Spinal cord (tissue), 10 donors: Measurements from ENCODE around the gene SYF2. TPM values are rescaled to one million over a fixed set of nuclear protein-coding genes. Genes with fewer than 3 reads are reported as not detected.

Experiments used
- DNase-seq, 6 donors: peaks; one replicate each; pipeline versions ENCODE4 v3.0.0 to v3.0.0-alpha.2; 2013 to 2015; ENCODE audit warnings: low spot score in 6 of 6, low read depth in 4 of 6
- H3K27ac ChIP-seq: one replicate; pipeline ENCODE4 v1.5.1; 2013; ENCODE audit warnings: low read depth, low read length, control low read depth
- H3K27me3 ChIP-seq: one replicate; pipeline ENCODE4 v1.6.1; 2013; ENCODE audit warnings: low read length; ENCODE audit not compliant: control insufficient read depth, insufficient read depth
- H3K36me3 ChIP-seq: one replicate; pipeline ENCODE4 v1.6.1; 2013; ENCODE audit warnings: low read length; ENCODE audit not compliant: control insufficient read depth, insufficient read depth
- H3K4me1 ChIP-seq: one replicate; pipeline ENCODE4 v1.6.1; 2013; ENCODE audit warnings: low read length; ENCODE audit not compliant: control insufficient read depth, insufficient read depth
- H3K4me3 ChIP-seq: one replicate; pipeline ENCODE4 v1.5.1; 2013; ENCODE audit warnings: low read depth, low read length, control low read depth
- H3K9me3 ChIP-seq: one replicate; pipeline ENCODE4 v1.6.1; 2013; ENCODE audit warnings: low read length; ENCODE audit not compliant: control insufficient read depth, insufficient read depth
- WGBS: methylation state at CpG from one replicate; pipeline ENCODE4 v1.1.5; 2013; ENCODE audit warnings: missing lambda C conversion rate; ENCODE audit not compliant: insufficient coverage; 5-methylcytosine and 5-hydroxymethylcytosine counted together
- polyA plus RNA-seq, 2 donors: library from polyadenylated mRNA; unstranded; fragments of 120-200 nt; gene quantifications; one replicate each; pipeline ENCODE4 v1.2.1, GENCODE V29; 2013; ENCODE audit not compliant: insufficient read length in 2 of 2
- total RNA-seq, 2 donors: library from RNA; depleted of rRNA in 1 of 2; stranded (reverse); fragments of 120-200 nt in 1 of 2; fragments of >200 nt in 1 of 2; gene quantifications; one replicate each; pipeline versions ENCODE4 v1.2.3 to v1.2.4, GENCODE V29; 2013 to 2014
- donor health status: healthy.

SYF2 gene
- total and polyA plus RNA-seq, 4 donors: 40.9 to 59.4 (median 49.2) TPM

DNA sequence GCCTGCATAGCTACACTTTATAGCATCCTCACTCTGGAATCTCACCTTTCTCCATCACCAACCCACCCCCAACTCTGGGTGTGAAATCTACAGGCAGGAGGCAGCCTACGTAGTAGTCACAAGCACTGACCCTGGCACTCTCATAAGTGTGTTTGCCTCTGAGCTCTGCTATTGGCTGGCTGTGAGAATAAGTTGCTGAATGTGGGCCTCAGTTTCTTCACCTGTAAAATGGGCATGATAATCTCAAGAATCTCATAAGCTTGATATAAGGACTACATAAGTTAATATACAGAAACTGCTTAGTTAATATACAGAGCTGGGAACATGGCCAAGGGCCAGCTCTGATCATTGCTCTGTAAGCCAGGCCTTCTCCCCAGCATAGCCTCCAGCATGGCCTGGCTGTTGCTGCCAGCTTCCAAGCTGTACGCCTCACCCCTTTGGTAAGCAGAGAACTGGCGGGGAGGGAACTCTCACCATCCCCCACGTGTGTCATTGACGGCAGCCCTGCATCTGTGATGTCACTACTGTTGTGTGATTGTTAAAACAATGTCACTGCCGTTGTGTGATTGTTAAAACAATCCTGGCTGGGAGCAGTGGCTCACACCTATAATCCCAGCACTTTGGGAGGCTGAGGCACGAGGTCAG, 53.3 kb downstream of the SYF2 start:
- H3K36me3 ChIP-seq: peaks cover 4% of the 10 kb centered on the region
- peaks cover 2% of the 10 kb centered on the region for H3K27me3 ChIP-seq
- 75% methylated on average over 2 of the region's 7 CpGs for WGBS
- no peak for DNase-seq
- H3K27ac ChIP-seq: no peak overlapping the region
- H3K9me3 ChIP-seq: peaks cover 4% of the 10 kb centered on the region
- H3K4me1 ChIP-seq: peaks cover 12% of the 10 kb centered on the region
- H3K4me3 ChIP-seq: no peak overlapping the region

DNA sequence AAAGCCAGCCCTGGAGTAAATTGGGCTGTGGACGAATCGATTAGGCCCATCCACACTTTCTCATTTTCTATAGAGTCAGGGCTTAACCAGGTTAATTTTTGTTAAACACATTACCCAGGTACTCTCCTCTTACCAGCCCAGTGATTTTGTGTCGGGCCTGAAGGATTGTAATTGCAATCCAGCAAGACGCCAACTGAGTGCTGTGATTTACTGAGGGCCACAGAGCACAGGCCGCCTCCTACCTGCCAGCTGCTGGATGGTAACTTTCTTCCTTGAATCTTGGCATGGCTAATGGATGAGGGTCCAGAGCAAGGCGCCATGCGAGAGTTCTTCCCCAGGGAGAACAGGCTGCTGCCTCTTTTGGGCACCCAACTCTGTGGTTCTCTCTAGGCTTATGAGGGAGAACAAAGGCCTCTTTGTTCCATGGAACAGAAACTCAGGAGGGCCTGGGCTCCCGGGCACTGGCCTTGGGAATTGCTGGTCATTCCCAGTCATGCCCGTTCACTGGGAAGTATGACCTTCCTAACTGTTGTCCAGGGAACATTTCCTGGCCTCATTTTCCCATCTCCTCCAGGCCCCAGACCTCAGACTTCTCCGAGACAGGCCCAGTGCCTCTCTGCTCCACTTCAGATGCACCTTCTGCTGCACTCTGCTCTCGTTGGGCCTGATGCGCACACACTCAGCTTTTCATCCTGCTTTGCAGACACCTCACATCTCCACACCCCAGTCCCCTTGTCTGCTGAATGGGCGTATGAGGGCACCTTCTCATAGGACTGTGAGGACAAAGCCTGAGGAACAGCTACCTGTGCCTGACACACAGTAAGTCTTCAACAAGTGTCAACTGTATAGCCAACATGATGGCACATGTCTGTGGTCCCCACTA, 57.3 kb downstream of the SYF2 start:
- Histone ChIP-seq H3K27me3 (no peaks in the 10 kb centered on the region), H3K4me3 (no peak overlapping the region), H3K9me3 (peaks cover 4% of the 10 kb centered on the region), H3K4me1 (peaks cover 7% of the 10 kb centered on the region), H3K36me3 (no peaks in the 10 kb centered on the region), H3K27ac (no peak overlapping the region)
- peak in 1 of 6 donors; percentile 22 for DNase-seq
- WGBS: 69% methylated on average over 12 of the region's 13 CpGs

DNA sequence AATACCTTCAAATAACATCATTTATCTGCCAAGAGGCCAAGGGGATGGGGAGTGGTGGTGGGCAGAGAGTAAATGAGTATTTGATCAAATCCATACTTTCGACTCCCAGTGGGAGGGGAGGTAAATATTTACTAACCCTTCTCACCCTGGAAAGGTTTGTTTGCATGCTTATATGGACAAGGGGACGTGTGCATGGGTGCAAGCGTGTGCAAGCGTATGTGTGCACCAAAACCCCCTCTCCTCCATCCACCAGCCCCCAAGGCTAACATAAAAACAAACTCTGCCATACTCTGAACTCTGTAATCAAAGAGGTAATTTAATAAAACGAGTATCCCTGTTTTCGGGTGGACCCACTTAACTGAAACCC, 58.0 kb downstream of the SYF2 start:
- Histone ChIP-seq H3K4me1 (peaks cover 7% of the 10 kb centered on the region), H3K27ac (no peak overlapping the region), H3K27me3 (no peaks in the 10 kb centered on the region), H3K9me3 (peaks cover 4% of the 10 kb centered on the region), H3K4me3 (no peak overlapping the region), H3K36me3 (no peaks in the 10 kb centered on the region)
- WGBS: 100% methylated on average over 2 of the region's 6 CpGs
- DNase-seq: no peak

DNA sequence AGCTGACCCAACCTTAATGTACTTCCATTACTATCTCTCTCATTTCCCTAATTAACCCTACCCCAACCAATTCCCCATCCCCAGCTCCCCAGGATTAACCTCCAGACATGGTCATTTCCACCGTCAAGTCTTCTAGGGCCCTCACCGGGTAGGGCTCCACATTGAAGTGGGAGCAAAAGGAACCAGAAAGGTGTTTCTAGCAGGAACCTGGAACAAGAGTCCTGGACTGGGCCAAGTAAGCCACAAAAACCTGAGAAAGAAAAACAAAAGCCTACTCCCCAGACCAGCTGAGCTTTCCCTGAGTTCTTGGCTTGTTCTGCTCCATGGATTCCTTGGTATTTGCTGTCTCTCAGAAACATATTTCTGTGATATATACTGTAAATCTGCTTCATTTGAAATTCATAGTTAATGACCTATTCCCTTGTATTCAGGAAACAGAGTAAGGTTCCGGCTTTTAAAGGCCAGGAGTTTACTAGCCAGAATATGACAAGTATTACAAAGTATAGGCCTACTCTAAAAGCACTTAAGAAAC, 58.4 kb downstream of the SYF2 start:
- H3K36me3 ChIP-seq: no peaks in the 10 kb centered on the region
- no peak for DNase-seq
- peaks cover 8% of the 10 kb centered on the region for H3K4me1 ChIP-seq
- H3K27ac ChIP-seq: no peak overlapping the region
- peaks cover 4% of the 10 kb centered on the region for H3K9me3 ChIP-seq
- 75% methylated on average over 2 of the region's 3 CpGs for WGBS
- H3K4me3 ChIP-seq: no peak overlapping the region
- no peaks in the 10 kb centered on the region for H3K27me3 ChIP-seq

Other genes starting within 250 kb of the SYF2 start
- gene RSRP1, start 15.0 kb upstream of the SYF2 start, total RNA-seq: 100 to 1,000 TPM in 1 of 2 donors, 10 to 100 TPM in 1; 85.7 to 142 TPM
- 100 to 1,000 TPM; 123 to 162 TPM for gene RSRP1, start 15.0 kb upstream of the SYF2 start, polyA plus RNA-seq
- gene RHD, start 40.0 kb upstream of the SYF2 start, total RNA-seq: 1 to 10 TPM; 1.4 to 3.0 TPM
- 1 to 10 TPM in 1 of 2 donors, under 1 TPM in 1; 0.63 to 1.2 TPM for gene RHD, start 40.0 kb upstream of the SYF2 start, polyA plus RNA-seq
- 100 to 1,000 TPM in 1 of 2 donors, 10 to 100 TPM in 1; 83.5 to 111 TPM for gene TMEM50A, start 105.8 kb upstream of the SYF2 start, total RNA-seq
- 100 to 1,000 TPM; 109 to 110 TPM for gene TMEM50A, start 105.8 kb upstream of the SYF2 start, polyA plus RNA-seq
- 1 to 10 TPM; 1.8 to 4.2 TPM for gene RHCE, start 188.3 kb upstream of the SYF2 start, total RNA-seq
- 1 to 10 TPM; 1.2 to 1.9 TPM for gene RHCE, start 188.3 kb upstream of the SYF2 start, polyA plus RNA-seq
- 10 to 100 TPM; 31.0 to 33.2 TPM for gene MACO1, start 198.4 kb upstream of the SYF2 start, total RNA-seq
- 10 to 100 TPM; 32.9 to 33.3 TPM for gene MACO1, start 198.4 kb upstream of the SYF2 start, polyA plus RNA-seq